GM12875 (cell line): Measurements from ENCODE around the gene ME2.

ENCODE experiments used
- H3K4me3 ChIP-seq: one replicate; pipeline ENCODE4 v1.5.1; 2011; ENCODE audit warnings: low read depth, low read length, control low read depth
- CTCF ChIP-seq: IDR thresholded peaks from 2 replicates; pipeline ENCODE4 v1.5.1; 2011; ENCODE audit warnings: low read depth, mild to moderate bottlenecking, control low read depth, inconsistent platforms, low read length, moderate library complexity, borderline replicate concordance; ENCODE audit not compliant: insufficient read depth

ME2 gene

GRCh38 chr18:50977037-50977760 lies 98.3 kb downstream of the ME2 start:
- H3K4me3 ChIP-seq, result no peak overlapping the region
- no peak for TF ChIP-seq CTCF

- H3K4me3 ChIP-seq, result no peak overlapping the region
- no peak for TF ChIP-seq CTCF
Observed at GRCh38 chr18:50981381-50981780, 102.5 kb downstream of the ME2 start.

- no peak for TF ChIP-seq CTCF
- no peak overlapping the region for H3K4me3 ChIP-seq
Observed at GRCh38 chr18:50982086-50982801, 103.3 kb downstream of the ME2 start.

GRCh38 chr18:50982802-50983179 lies 103.9 kb downstream of the ME2 start:
- no peak for TF ChIP-seq CTCF
- H3K4me3 ChIP-seq, result no peak overlapping the region

- TF ChIP-seq CTCF, result no peak
- H3K4me3 ChIP-seq, result no peak overlapping the region
Observed at GRCh38 chr18:50986360-50987087, 107.6 kb downstream of the ME2 start.

- H3K4me3 ChIP-seq, result no peak overlapping the region
- TF ChIP-seq CTCF, result no peak
Observed at GRCh38 chr18:50987261-50987660, 108.3 kb downstream of the ME2 start.
